ENCODE data around the gene COL4A1.

DNA sequence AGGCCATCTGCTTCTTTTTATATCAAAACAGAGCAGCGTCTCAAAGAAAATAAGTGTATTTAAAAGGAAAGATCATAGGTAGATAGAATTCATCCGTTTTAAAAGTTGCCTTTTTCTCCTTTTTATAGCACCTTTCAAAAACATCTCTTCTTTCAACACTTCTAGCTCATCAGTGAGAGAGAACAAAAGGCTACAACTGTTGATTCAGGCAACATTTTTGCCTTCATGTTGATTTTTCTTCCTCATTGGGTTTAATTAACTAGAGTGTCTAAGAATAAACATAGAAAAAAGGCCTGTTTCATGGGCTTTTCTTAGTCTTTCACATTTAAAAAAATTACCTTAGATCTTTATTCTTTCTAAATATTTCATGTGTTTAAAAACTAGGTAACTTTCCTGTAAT, 13.7 kb upstream of the COL4A1 start:
- no peak for TF ChIP-seq CTCF (IDR thresholded peaks at IDR 0.05; ENCODE audit: low read length)
- no peak for TF ChIP-seq EZH2 (IDR thresholded peaks at IDR 0.05; ENCODE audit: borderline replicate concordance, low read length)

Measured in OCI-LY1 (cell line).